Astrocyte (in vitro differentiated cells and primary cell): ENCODE data around the gene PPP6C.

Experiments used
- CTCF ChIP-seq: IDR thresholded peaks from 2 replicates; pipeline ENCODE4 v1.5.1; 2011; ENCODE audit warnings: low read depth, mild to moderate bottlenecking, inconsistent platforms, low read length, moderate library complexity; ENCODE audit not compliant: insufficient read depth
- EZH2 ChIP-seq: IDR thresholded peaks from 2 replicates; pipeline ENCODE4 v1.6.1; 2012; ENCODE audit warnings: mild to moderate bottlenecking, low read length, inconsistent platforms; ENCODE audit not compliant: insufficient read depth

- TF ChIP-seq CTCF = no peak
- TF ChIP-seq EZH2 = no peak
Observed at GRCh38 chr9:125189011-125189360, 617 bp downstream of the PPP6C start.
